Articular chondrocyte of knee joint (primary cell): ENCODE data around the gene GCNT1. TPM values are rescaled to one million over a fixed set of nuclear protein-coding genes. Genes with fewer than 3 reads are reported as not detected.

Experiments used
- total RNA-seq: library from RNA; depleted of rRNA; stranded (reverse); fragments of >200 nt; gene quantifications from 2 replicates; pipeline ENCODE4 v1.2.3, GENCODE V29; 2012

The GCNT1 gene
- 94.3 and 97.9 TPM in 2 replicates for total RNA-seq

DNA sequence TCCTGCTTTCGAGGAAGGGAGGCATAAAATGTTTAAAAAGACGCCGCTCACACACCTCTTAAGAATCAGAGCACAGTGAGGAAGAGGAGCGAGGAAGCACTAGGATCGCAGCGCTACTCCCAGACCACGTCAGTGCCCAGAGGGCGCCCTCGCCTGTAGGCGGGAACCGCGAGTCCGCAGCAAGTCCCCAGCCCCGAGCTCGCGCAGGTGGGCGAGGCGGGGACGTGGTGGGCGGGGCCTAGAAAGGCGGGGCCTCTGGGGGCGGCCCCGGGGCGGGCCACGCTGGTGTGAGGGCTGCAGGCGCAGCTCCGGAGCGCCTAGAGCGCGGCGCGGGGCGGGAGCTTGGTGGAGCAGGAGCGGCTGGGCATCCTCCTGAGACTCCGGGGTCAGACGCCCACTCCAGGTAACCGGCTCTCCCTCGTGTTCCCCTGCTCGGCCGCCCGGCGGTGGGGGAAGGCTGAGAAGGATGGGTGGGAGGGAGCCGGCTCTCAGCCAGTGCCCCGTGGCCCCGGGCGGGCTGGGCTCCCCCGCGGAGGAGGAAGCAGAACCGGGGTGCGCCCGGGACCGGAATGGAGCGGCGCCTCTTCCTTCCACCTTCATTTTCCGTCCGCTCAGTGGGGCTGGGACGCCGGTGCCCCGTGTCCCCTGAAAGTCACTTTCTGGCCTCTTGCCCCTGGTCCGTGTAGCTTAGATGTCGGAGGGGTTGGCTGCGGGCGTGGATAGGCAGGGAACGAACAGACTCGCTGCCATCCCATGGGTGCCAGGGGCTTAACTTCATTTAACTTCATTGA is at the start of gene GCNT1:
Gene GCNT1 (plus strand): TSS at position 280 of the 791 bp plus-strand sequence. CDS start 43,200 bp downstream, outside the sequence.

Other genes with a start within 250 kb of the GCNT1 start
- gene RFK, start 64.8 kb upstream of the GCNT1 start, total RNA-seq, result 26.1 and 27.0 TPM in 2 replicates